H1 (cell line): ENCODE measurements around the gene PKP3. TPM values are rescaled to one million over a fixed set of nuclear protein-coding genes. Genes with fewer than 3 reads are reported as not detected.

Source experiments
- CTCF ChIA-PET: fragments of 300-600 bp; sonication (Branson Sonifier 250); formaldehyde crosslinking; loops from one replicate; lab custom pipeline; 2021; ENCODE audit not compliant: partially characterized antibody; lab: Charles Lee
- POLR2A ChIA-PET: fragments of 300-600 bp; sonication (Branson Sonifier 250); formaldehyde crosslinking; loops from one replicate; lab custom pipeline; 2021; ENCODE audit warnings: inconsistent platforms; ENCODE audit not compliant: partially characterized antibody; lab: Charles Lee
- DNase-seq, 2 experiments: peaks; one replicate each; pipeline versions ENCODE4 v3.0.0 to v3.0.0-alpha.2; 2010 to 2022; ENCODE audit warnings: low spot score in 2 of 2, low read depth in 1 of 2, mixed read lengths in 1 of 2
- FAIRE-seq: peaks from 2 replicates; lab custom pipeline; 2011; peaks lifted over from hg19 to GRCh38; lab: Jason Lieb, UNC
- H2AFZ ChIP-seq: 2 replicates; pipeline ENCODE4 v1.8.1; 2012; ENCODE audit warnings: low read length, inconsistent platforms
- H2AK5ac ChIP-seq: 2 replicates; pipeline ENCODE4 v1.6.1; 2013; ENCODE audit warnings: low read depth, low read length
- H2BK120ac ChIP-seq: replicated peaks from 2 replicates; pipeline ENCODE3; 2013; ENCODE audit warnings: low read depth, low read length, inconsistent platforms
- H2BK12ac ChIP-seq: 2 replicates; pipeline ENCODE4 v1.6.1; 2013; ENCODE audit warnings: low read depth, low read length
- H2BK15ac ChIP-seq: 2 replicates; pipeline ENCODE4 v1.6.1; 2013; ENCODE audit warnings: low read length
- H2BK20ac ChIP-seq: 2 replicates; pipeline ENCODE4 v1.6.1; 2013; ENCODE audit warnings: low read length
- H2BK5ac ChIP-seq: 2 replicates; pipeline ENCODE4 v1.6.1; 2013; ENCODE audit warnings: low read depth, low read length
- H3K14ac ChIP-seq: 2 replicates; pipeline ENCODE4 v1.6.1; 2013; ENCODE audit warnings: inconsistent platforms; ENCODE audit not compliant: insufficient read length
- H3K18ac ChIP-seq: 2 replicates; pipeline ENCODE4 v1.6.1; 2013; ENCODE audit warnings: low read length; ENCODE audit errors: extremely low read depth
- H3K23ac ChIP-seq: 2 replicates; pipeline ENCODE4 v1.6.1; 2013; ENCODE audit warnings: inconsistent platforms; ENCODE audit not compliant: insufficient read length
- H3K23me2 ChIP-seq: 2 replicates; pipeline ENCODE4 v1.6.1; 2013; ENCODE audit warnings: low read depth, low read length
- H3K27ac ChIP-seq: 2 replicates; pipeline ENCODE4 v1.6.1; 2011; ENCODE audit warnings: low read depth, low read length, inconsistent platforms
- H3K27me3 ChIP-seq, 4 experiments: replicated peaks in 1 of 4; 1 replicate in 1 of 4; 2 replicates in 3 of 4; pipeline versions ENCODE4 v1.6.1 to v1.8.1; 2011 to 2013; ENCODE audit warnings: low read length in 3 of 4, mild to moderate bottlenecking in 3 of 4, inconsistent platforms in 2 of 4, mixed read lengths in 2 of 4, moderate library complexity in 1 of 4; ENCODE audit not compliant: control insufficient read depth in 3 of 4, insufficient read depth in 3 of 4; ENCODE audit errors: extremely low read depth in 1 of 4
- H3K36me3 ChIP-seq, 4 experiments: 2 replicates each; pipeline versions ENCODE4 v1.6.1 to v1.8.1; 2011 to 2013; ENCODE audit warnings: mild to moderate bottlenecking in 4 of 4, low read length in 3 of 4, moderate library complexity in 2 of 4, control low read depth in 1 of 4, inconsistent platforms in 1 of 4; ENCODE audit not compliant: insufficient read depth in 4 of 4, control insufficient read depth in 2 of 4
- H3K4ac ChIP-seq: replicated peaks from 2 replicates; pipeline ENCODE3; 2013; ENCODE audit warnings: low read length, low read depth, mixed read lengths, inconsistent platforms; ENCODE audit not compliant: insufficient read length
- H3K4me1 ChIP-seq, 4 experiments: replicated peaks in 1 of 4; 1 replicate in 1 of 4; 2 replicates in 3 of 4; pipeline versions ENCODE4 v1.6.1 to v1.8.1; 2011 to 2013; ENCODE audit warnings: low read length in 3 of 4, inconsistent platforms in 2 of 4, mixed read lengths in 1 of 4; ENCODE audit not compliant: insufficient read depth in 4 of 4, control insufficient read depth in 3 of 4
- H3K4me2 ChIP-seq, 2 experiments: 2 replicates each; pipeline versions ENCODE4 v1.6.1 to v1.8.1; 2011 to 2013; ENCODE audit warnings: low read depth in 2 of 2, low read length in 2 of 2, control low read depth in 1 of 2, inconsistent platforms in 1 of 2, mild to moderate bottlenecking in 1 of 2; ENCODE audit not compliant: insufficient read depth in 1 of 2
- H3K4me3 ChIP-seq, 4 experiments: fragments of 200-600, 300-600 bp in 1 of 4; sonication (generic), shearing (Covaris generic), sonication (Bioruptor Twin) in 1 of 4; 2 replicates each; pipeline versions ENCODE4 v1.5.1 to v1.8.1; 2011 to 2016; ENCODE audit warnings: low read length in 4 of 4, low read depth in 3 of 4, control low read depth in 2 of 4, inconsistent platforms in 2 of 4, mild to moderate bottlenecking in 2 of 4, mixed read lengths in 1 of 4, moderate library complexity in 1 of 4; ENCODE audit not compliant: insufficient read depth in 2 of 4; ENCODE audit errors: extremely low read depth in 1 of 4
- H3K56ac ChIP-seq: replicated peaks from 2 replicates; pipeline ENCODE3; 2013; ENCODE audit warnings: low read depth, mild to moderate bottlenecking, mixed read lengths, low read length, inconsistent platforms; ENCODE audit not compliant: insufficient read length
- H3K79me1 ChIP-seq: 2 replicates; pipeline ENCODE4 v1.6.1; 2013; ENCODE audit warnings: low read depth, low read length, control low read depth
- H3K79me2 ChIP-seq, 2 experiments: 2 replicates each; pipeline versions ENCODE4 v1.6.1 to v1.8.1; 2012 to 2013; ENCODE audit warnings: low read length in 2 of 2, mild to moderate bottlenecking in 2 of 2, inconsistent platforms in 1 of 2; ENCODE audit not compliant: insufficient read depth in 2 of 2, control insufficient read depth in 1 of 2
- H3K9ac ChIP-seq, 4 experiments: replicated peaks in 1 of 4; 1 replicate in 1 of 4; 2 replicates in 3 of 4; pipeline versions ENCODE4 v1.6.1 to v1.8.1; 2011 to 2013; ENCODE audit warnings: low read depth in 3 of 4, low read length in 3 of 4, control low read depth in 2 of 4, mild to moderate bottlenecking in 2 of 4, moderate library complexity in 2 of 4, inconsistent platforms in 1 of 4; ENCODE audit errors: extremely low read depth in 1 of 4
- H3K9me3 ChIP-seq, 2 experiments: 2 replicates each; pipeline versions ENCODE4 v1.6.1 to v1.8.1; 2012 to 2013; ENCODE audit warnings: mild to moderate bottlenecking in 2 of 2, moderate library complexity in 2 of 2, control low read depth in 1 of 2, inconsistent platforms in 1 of 2, low read depth in 1 of 2, low read length in 1 of 2, mixed read lengths in 1 of 2; ENCODE audit not compliant: insufficient read depth in 2 of 2
- H4K20me1 ChIP-seq, 2 experiments: replicated peaks in 1 of 2; 2 replicates each; pipeline versions ENCODE3 to v1.8.1; 2011 to 2013; ENCODE audit warnings: inconsistent platforms in 2 of 2, low read length in 2 of 2, mild to moderate bottlenecking in 1 of 2; ENCODE audit not compliant: insufficient read depth in 2 of 2, control insufficient read depth in 1 of 2
- H4K5ac ChIP-seq: 2 replicates; pipeline ENCODE4 v1.6.1; 2013; ENCODE audit warnings: low read length, low read depth, mixed read lengths, inconsistent platforms; ENCODE audit not compliant: insufficient read length
- H4K8ac ChIP-seq: 2 replicates; pipeline ENCODE4 v1.8.0; 2013; ENCODE audit warnings: mild to moderate bottlenecking, moderate library complexity, low read length, inconsistent platforms; ENCODE audit not compliant: insufficient read depth; ENCODE audit errors: extremely low read depth
- H4K91ac ChIP-seq: replicated peaks from 2 replicates; pipeline ENCODE3; 2013; ENCODE audit warnings: low read length, mixed read lengths, inconsistent platforms; ENCODE audit not compliant: insufficient read length
- EZH2 ChIP-seq: fragments of 200-600 bp; sonication (generic); IDR thresholded peaks from 2 replicates; pipeline ENCODE4 v1.7.1; 2012; ENCODE audit warnings: low read depth, mild to moderate bottlenecking, moderate library complexity, low read length, inconsistent platforms; ENCODE audit not compliant: severe bottlenecking
- FOSL1 ChIP-seq: IDR thresholded peaks from 2 replicates; pipeline ENCODE4 v1.6.1; 2011; ENCODE audit warnings: mild to moderate bottlenecking, low read depth, low read length, moderate library complexity; ENCODE audit not compliant: insufficient read depth
- HDAC6 ChIP-seq: IDR thresholded peaks from one replicate; pipeline ENCODE4 v1.7.1; 2012; ENCODE audit warnings: low read depth, mild to moderate bottlenecking, inconsistent platforms, low read length, moderate library complexity
- JUN ChIP-seq: IDR thresholded peaks from 2 replicates; pipeline ENCODE4 v1.6.1; 2011; ENCODE audit warnings: low read depth, mild to moderate bottlenecking, improper control_type of control experiment, low read length
- POLR2AphosphoS5 ChIP-seq: IDR thresholded peaks from 2 replicates; pipeline ENCODE4 v1.6.1; 2011; ENCODE audit warnings: low read depth, low read length
- WGBS, 2 experiments: shearing (Covaris generic) in 1 of 2; methylation state at CpG; one replicate each; pipeline versions ENCODE4 v1.1.6 to v1.1.7; 2013 to 2015; ENCODE audit warnings: low lambda C conversion rate in 2 of 2, mixed read lengths in 2 of 2, inconsistent platforms in 1 of 2, low coverage in 1 of 2, missing lambda C conversion rate in 1 of 2; ENCODE audit not compliant: insufficient replicate concordance in 2 of 2, insufficient coverage in 1 of 2, insufficient read length in 1 of 2; ENCODE audit errors: extremely low coverage in 1 of 2, missing lambda C conversion rate in 1 of 2; 5-methylcytosine and 5-hydroxymethylcytosine counted together
- polyA plus RNA-seq, 7 experiments: library from polyadenylated mRNA; depleted of rRNA in 3 of 7; stranded (reverse) in 5 of 7; unstranded in 2 of 7; fragments of >200 nt in 5 of 7; fragments of 200-250 nt in 2 of 7; gene quantifications; 1 replicate in 5 of 7; 2 replicates in 1 of 7; 4 replicates in 1 of 7; pipeline versions ENCODE4 v1.2.1 to v1.2.3, GENCODE V29; 2011 to 2013; ENCODE audit warnings: missing spikeins in 2 of 7, mixed read lengths in 2 of 7
- total RNA-seq: library from RNA; stranded (reverse); fragmentation: NEBNext Ultra II Directional; extraction: Animal tissue kit (Norgen Biotek cat#: 25700); gene quantifications from 2 replicates; pipeline ENCODE4 v1.2.1, GENCODE V29; 2021
- TF ChIP-seq, protein P1 (sequence below): IDR thresholded peaks from 2 replicates; pipeline ENCODE4 v1.6.1; 2012; ENCODE audit warnings: low read length, inconsistent platforms

PKP3 gene
- total and polyA plus RNA-seq, 2 of the 8 experiments (the other 6 are each of a cell fraction or from before 2014, with no cell fraction given), result 16.7 to 28.7 TPM

GRCh38 chr11:433641-434040 lies 39.6 kb downstream of the PKP3 start:
- Histone ChIP-seq H2BK12ac (no peak overlapping the region), H3K27me3 (no peaks in the 10 kb centered on the region), H3K56ac (no peak overlapping the region), H3K9ac (no peak overlapping the region), H2BK120ac (no peak overlapping the region), H4K5ac (no peak overlapping the region), H2AFZ (no peak overlapping the region), H3K23ac (no peak overlapping the region), H2BK15ac (no peak overlapping the region), H2BK5ac (no peak overlapping the region), H3K27ac (no peak overlapping the region), H3K4me3 (no peak overlapping the region), H3K18ac (no peak overlapping the region), H4K8ac (no peak overlapping the region), H3K36me3 (0 out of 8 replicates have a peak, but pooled peaks cover 0 to 2% (median 0%) of the 10 kb centered on the region in 4 experiments), H3K79me2 (no peaks in the 10 kb centered on the region), H3K23me2 (no peaks in the 10 kb centered on the region), H2BK20ac (no peak overlapping the region), H3K4me1 (no peaks in the 10 kb centered on the region; a peak in 1 of 7 replicates), H4K91ac (no peak overlapping the region), H3K79me1 (no peaks in the 10 kb centered on the region), H3K14ac (no peak overlapping the region), H3K4ac (no peak overlapping the region), H2AK5ac (no peak overlapping the region), H4K20me1 (no peaks in the 10 kb centered on the region), H3K4me2 (no peak overlapping the region), H3K9me3 (peaks cover 6 to 10% of the 10 kb centered on the region in 2 experiments; a peak in 3 of 4 replicates)
- DNase-seq (no peak), FAIRE-seq (no peak)
- no peak for TF ChIP-seq EZH2
- TF ChIP-seq, protein P1, sequence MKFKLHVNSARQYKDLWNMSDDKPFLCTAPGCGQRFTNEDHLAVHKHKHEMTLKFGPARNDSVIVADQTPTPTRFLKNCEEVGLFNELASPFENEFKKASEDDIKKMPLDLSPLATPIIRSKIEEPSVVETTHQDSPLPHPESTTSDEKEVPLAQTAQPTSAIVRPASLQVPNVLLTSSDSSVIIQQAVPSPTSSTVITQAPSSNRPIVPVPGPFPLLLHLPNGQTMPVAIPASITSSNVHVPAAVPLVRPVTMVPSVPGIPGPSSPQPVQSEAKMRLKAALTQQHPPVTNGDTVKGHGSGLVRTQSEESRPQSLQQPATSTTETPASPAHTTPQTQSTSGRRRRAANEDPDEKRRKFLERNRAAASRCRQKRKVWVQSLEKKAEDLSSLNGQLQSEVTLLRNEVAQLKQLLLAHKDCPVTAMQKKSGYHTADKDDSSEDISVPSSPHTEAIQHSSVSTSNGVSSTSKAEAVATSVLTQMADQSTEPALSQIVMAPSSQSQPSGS, result no peak
- no peak for TF ChIP-seq HDAC6
- TF ChIP-seq FOSL1, result no peak
- TF ChIP-seq POLR2AphosphoS5, result no peak
- no peak for TF ChIP-seq JUN
- ChIA-PET POLR2A (interaction anchor here (1.0 kb wide), 1 partner anchor 17 kb away, joined by 3 read pairs; no protein-coding TSS in a partner anchor), CTCF (no interaction called here)
- WGBS, 2 experiments, result 96% methylated on average over 5 of the region's 20 CpGs; no CpG with 5 or more reads in 1 of the 2 experiments
